Gastroesophageal sphincter (tissue), 4 donors: Measurements from ENCODE around the gene NUP205. TPM values are rescaled to one million over a fixed set of nuclear protein-coding genes. Genes with fewer than 3 reads are reported as not detected.
A peak's percentile ranks its signal among the peaks of the same experiment; 100 is the strongest.

ENCODE experiments used
- ATAC-seq: fragments of 150-250 bp; one replicate; pipeline ENCODE4 v1.9.1; 2016; ENCODE audit warnings: mild to moderate bottlenecking, moderate library complexity
- H3K27ac ChIP-seq, 4 donors: fragments of 200-600 bp; sonication (generic) in 3 of 4; 1 replicate in 3 of 4; 2 replicates in 1 of 4; pipeline ENCODE4 v1.5.1; 2016 to 2019
- H3K27me3 ChIP-seq: fragments of 200-600 bp; sonication (generic); one replicate; pipeline ENCODE4 v1.5.1; 2019
- H3K36me3 ChIP-seq, 2 donors: fragments of 200-600 bp; sonication (generic); one replicate each; pipeline ENCODE4 v1.5.1; 2019; ENCODE audit warnings: control low read depth in 1 of 2
- H3K4me1 ChIP-seq, 3 donors: fragments of 200-600 bp; sonication (generic); 1 replicate in 2 of 3; 2 replicates in 1 of 3; pipeline ENCODE4 v1.5.1; 2016 to 2019; ENCODE audit warnings: control low read depth in 2 of 3
- H3K4me3 ChIP-seq, 2 donors: fragments of 200-600 bp; sonication (generic); one replicate each; pipeline ENCODE4 v1.5.1; 2019; ENCODE audit warnings: mild to moderate bottlenecking in 1 of 2, moderate library complexity in 1 of 2
- H3K9me3 ChIP-seq, 3 donors: fragments of 200-600 bp; sonication (generic); one replicate each; pipeline ENCODE4 v1.5.1; 2017 to 2019; ENCODE audit warnings: control low read depth in 2 of 3
- CTCF ChIP-seq, 4 experiments: fragments of 200-600 bp in 2 of 4; fragments of 450-650 bp in 2 of 4; sonication (generic) in 1 of 4; IDR thresholded peaks; one replicate each; pipeline ENCODE4 v1.5.1; 2017 to 2019; ENCODE audit warnings: antibody characterized with exemption in 4 of 4, mild to moderate bottlenecking in 2 of 4, moderate library complexity in 2 of 4
- EP300 ChIP-seq: sonication (generic); formaldehyde crosslinking; IDR thresholded peaks from one replicate; pipeline ENCODE4 v1.6.1; 2017; ENCODE audit warnings: antibody characterized with exemption, mild to moderate bottlenecking
- POLR2A ChIP-seq, 2 donors: fragments of 450-650 bp; IDR thresholded peaks; one replicate each; pipeline ENCODE4 v1.6.1; 2017; ENCODE audit warnings: antibody characterized with exemption in 2 of 2, mild to moderate bottlenecking in 2 of 2, moderate library complexity in 1 of 2
- POLR2AphosphoS5 ChIP-seq: sonication (generic); formaldehyde crosslinking; IDR thresholded peaks from one replicate; pipeline ENCODE4 v1.6.1; 2017; ENCODE audit warnings: antibody characterized with exemption
- WGBS, 2 donors: methylation state at CpG; one replicate each; pipeline ENCODE4 v1.1.5; 2018; ENCODE audit warnings: low coverage in 1 of 2; 5-methylcytosine and 5-hydroxymethylcytosine counted together
- total RNA-seq, 4 donors: library from RNA; depleted of rRNA; stranded (reverse); fragments of >200 nt; gene quantifications; one replicate each; pipeline ENCODE4 v1.1.0, GENCODE V29; 2016

The NUP205 gene
- total RNA-seq, 4 donors from 2014 or later = 28.4 to 38.8 (median 32.4) TPM

- H3K27ac ChIP-seq = no peak overlapping the region
- H3K4me1 ChIP-seq = peaks cover 0 to 15% (median 3%) of the 10 kb centered on the region in 3 donors
- ATAC-seq = no peak
- WGBS, 2 donors = 86 to 94% methylated on average over 5 of the region's 5 CpGs
- no peaks in the 10 kb centered on the region for H3K36me3 ChIP-seq
- no peaks in the 10 kb centered on the region for H3K27me3 ChIP-seq
- TF ChIP-seq POLR2A (IDR thresholded peaks at IDR 0.05) = no peak
- no peak for TF ChIP-seq POLR2AphosphoS5
- TF ChIP-seq EP300 = no peak
- no peak for TF ChIP-seq CTCF (IDR thresholded peaks at IDR 0.05)
- no peak overlapping the region for H3K4me3 ChIP-seq
- no peaks in the 10 kb centered on the region for H3K9me3 ChIP-seq
Observed at GRCh38 chr7:135658564-135658963, 100.8 kb downstream of the NUP205 start.

- H3K36me3 ChIP-seq = no peaks in the 10 kb centered on the region
- no peaks in the 10 kb centered on the region for H3K27me3 ChIP-seq
- no peak overlapping the region for H3K27ac ChIP-seq
- H3K4me1 ChIP-seq = peaks cover 0 to 23% (median 7%) of the 10 kb centered on the region in 3 donors
- H3K4me3 ChIP-seq = no peak overlapping the region
- no peak for ATAC-seq
- no peak for TF ChIP-seq CTCF (IDR thresholded peaks at IDR 0.05)
- no peak for TF ChIP-seq POLR2A (IDR thresholded peaks at IDR 0.05)
- 46 to 75% methylated on average over 5 to 8 of the region's 9 CpGs for WGBS, 2 donors
- no peaks in the 10 kb centered on the region for H3K9me3 ChIP-seq
Observed at GRCh38 chr7:135659159-135659846, 101.6 kb downstream of the NUP205 start.

GRCh38 chr7:135661311-135662122 is 103.8 kb downstream of the NUP205 start:
- peak overlapping the region; percentile 83 to 84 for H3K4me3 ChIP-seq
- no peaks in the 10 kb centered on the region for H3K27me3 ChIP-seq
- H3K27ac ChIP-seq = peak overlapping the region; percentile 32 to 92 (median 88)
- 48 to 87% methylated on average over 5 to 11 of the region's 14 CpGs for WGBS, 2 donors
- no peaks in the 10 kb centered on the region for H3K9me3 ChIP-seq
- ATAC-seq = no peak
- TF ChIP-seq EP300 (no peak), CTCF (IDR thresholded peaks at IDR 0.05) (no peak), POLR2AphosphoS5 (no peak), POLR2A (IDR thresholded peaks at IDR 0.05) (no peak)
- peaks cover 0 to 38% (median 7%) of the 10 kb centered on the region in 3 donors for H3K4me1 ChIP-seq
- peaks cover 0 to 6% of the 10 kb centered on the region in 2 donors for H3K36me3 ChIP-seq

- WGBS, 2 donors = no CpG with 5 or more reads among the region's 17 CpGs
- TF ChIP-seq POLR2AphosphoS5 = no peak
- TF ChIP-seq CTCF (IDR thresholded peaks at IDR 0.05) = peak in 2 of 4 experiments; percentile 94 to 96
- no peak for TF ChIP-seq EP300
- TF ChIP-seq POLR2A (IDR thresholded peaks at IDR 0.05) = no peak
- Histone ChIP-seq H3K4me3 (peak overlapping the region; percentile 83 to 84), H3K27ac (peak overlapping the region; percentile 32 to 92 (median 88)), H3K4me1 (peaks cover 0 to 42% (median 7%) of the 10 kb centered on the region in 3 donors), H3K9me3 (no peaks in the 10 kb centered on the region), H3K27me3 (no peaks in the 10 kb centered on the region), H3K36me3 (peaks cover 0 to 6% of the 10 kb centered on the region in 2 donors)
- ATAC-seq = no peak
Observed at GRCh38 chr7:135662123-135662372, 104.3 kb downstream of the NUP205 start.
